Neuron (in vitro differentiated cells): ENCODE measurements around the gene XIST.
"Not testable (repeated sequence)": the region's sequence is repeated elsewhere in the genome, so short reads cannot be mapped to it uniquely, and the experiment has no call there.

ENCODE experiments used
- H2AFZ ChIP-seq: one replicate; pipeline ENCODE4 v1.6.1; 2013; ENCODE audit warnings: low read depth, mild to moderate bottlenecking, inconsistent platforms, low read length, moderate library complexity
- H3K27me3 ChIP-seq: one replicate; pipeline ENCODE4 v1.6.1; 2013; ENCODE audit warnings: low read length; ENCODE audit not compliant: insufficient read depth
- H3K36me3 ChIP-seq: one replicate; pipeline ENCODE4 v1.6.1; 2013; ENCODE audit warnings: low read length; ENCODE audit not compliant: insufficient read depth
- H3K4me1 ChIP-seq: one replicate; pipeline ENCODE4 v1.6.1; 2013; ENCODE audit warnings: low read length; ENCODE audit not compliant: insufficient read depth
- H3K4me3 ChIP-seq: 2 replicates; pipeline ENCODE4 v1.5.1; 2013; ENCODE audit warnings: mild to moderate bottlenecking, low read length, moderate library complexity
- H3K9me3 ChIP-seq: one replicate; pipeline ENCODE4 v1.6.1; 2013; ENCODE audit warnings: low read length

XIST gene

GRCh38 chrX:73818200-73819116 lies 34.1 kb downstream of the XIST start:
- no peaks in the 10 kb centered on the region for H3K27me3 ChIP-seq
- peaks cover 19% of the 10 kb centered on the region for H3K36me3 ChIP-seq
- no peaks in the 10 kb centered on the region for H3K9me3 ChIP-seq
- no peak overlapping the region for H3K4me3 ChIP-seq
- H2AFZ ChIP-seq: no peak overlapping the region
- H3K4me1 ChIP-seq: no peaks in the 10 kb centered on the region

GRCh38 chrX:73817393-73818199 lies 34.9 kb downstream of the XIST start:
- Histone ChIP-seq H3K4me3 (no peak overlapping the region), H3K27me3 (no peaks in the 10 kb centered on the region), H3K9me3 (no peaks in the 10 kb centered on the region), H2AFZ (no peak overlapping the region), H3K36me3 (peaks cover 11% of the 10 kb centered on the region), H3K4me1 (no peaks in the 10 kb centered on the region)

GRCh38 chrX:73812256-73812655 lies 40.3 kb downstream of the XIST start:
- Histone ChIP-seq H3K27me3 (no peaks in the 10 kb centered on the region), H3K9me3 (no peaks in the 10 kb centered on the region), H3K36me3 (no peaks in the 10 kb centered on the region), H3K4me1 (no peaks in the 10 kb centered on the region), H3K4me3 (no peak overlapping the region), H2AFZ (no peak overlapping the region)

- H3K27me3 ChIP-seq, H3K36me3 ChIP-seq, H2AFZ ChIP-seq, H3K4me1 ChIP-seq, H3K9me3 ChIP-seq, H3K4me3 ChIP-seq: not testable (repeated sequence)
These were observed 48.4 kb downstream of the XIST start for GRCh38 chrX:73804109-73804508.

GRCh38 chrX:73799888-73800287 lies 52.6 kb downstream of the XIST start:
- no peak overlapping the region for H3K4me3 ChIP-seq
- no peaks in the 10 kb centered on the region for H3K9me3 ChIP-seq
- H3K4me1 ChIP-seq: no peaks in the 10 kb centered on the region
- H3K36me3 ChIP-seq: no peaks in the 10 kb centered on the region
- no peaks in the 10 kb centered on the region for H3K27me3 ChIP-seq
- H2AFZ ChIP-seq: no peak overlapping the region

- H3K4me3 ChIP-seq, H3K9me3 ChIP-seq, H3K27me3 ChIP-seq, H2AFZ ChIP-seq, H3K36me3 ChIP-seq, H3K4me1 ChIP-seq: not testable (repeated sequence)
These were observed 60.0 kb downstream of the XIST start for GRCh38 chrX:73792511-73792910.

GRCh38 chrX:73785493-73785892 lies 67.0 kb downstream of the XIST start:
- no peaks in the 10 kb centered on the region for H3K9me3 ChIP-seq
- H3K4me3 ChIP-seq: no peak overlapping the region
- H3K36me3 ChIP-seq: no peaks in the 10 kb centered on the region
- no peaks in the 10 kb centered on the region for H3K27me3 ChIP-seq
- H2AFZ ChIP-seq: no peak overlapping the region
- no peaks in the 10 kb centered on the region for H3K4me1 ChIP-seq
